DOHH2 (cell line): ENCODE data around the gene KEL.

ENCODE experiments used
- H3F3A ChIP-seq: fragments of 200-600 bp; sonication (generic), shearing (Covaris generic); 2 replicates; pipeline ENCODE4 v1.6.0; 2016; ENCODE audit warnings: antibody characterized with exemption, mild to moderate bottlenecking; ENCODE audit not compliant: control insufficient read depth, insufficient read depth
- H3K27ac ChIP-seq: fragments of 200-600 bp; sonication (generic); 2 replicates; pipeline ENCODE4 v1.5.1; 2014; ENCODE audit warnings: low read depth, mild to moderate bottlenecking, low read length, moderate library complexity
- H3K27me3 ChIP-seq: fragments of 200-600 bp; sonication (generic); 2 replicates; pipeline ENCODE4 v1.6.1; 2014; ENCODE audit warnings: mild to moderate bottlenecking, low read length, mixed read lengths; ENCODE audit not compliant: control insufficient read depth
- H3K36me3 ChIP-seq: fragments of 200-600 bp; sonication (generic); 2 replicates; pipeline ENCODE4 v1.6.1; 2014; ENCODE audit warnings: mild to moderate bottlenecking, low read length, moderate library complexity, mixed read lengths; ENCODE audit not compliant: control insufficient read depth
- H3K4me1 ChIP-seq: fragments of 200-600 bp; sonication (generic); 2 replicates; pipeline ENCODE4 v1.6.1; 2014; ENCODE audit warnings: mild to moderate bottlenecking, low read length, mixed read lengths; ENCODE audit not compliant: control insufficient read depth
- H3K4me2 ChIP-seq: fragments of 200-600 bp; sonication (generic); 2 replicates; pipeline ENCODE4 v1.6.0; 2014; ENCODE audit warnings: mild to moderate bottlenecking, low read length, moderate library complexity
- H3K4me3 ChIP-seq: fragments of 200-600 bp; sonication (generic); 2 replicates; pipeline ENCODE4 v1.5.1; 2014; ENCODE audit warnings: mild to moderate bottlenecking, low read length, mixed read lengths
- H3K79me2 ChIP-seq: fragments of 200-600 bp; sonication (generic); 2 replicates; pipeline ENCODE4 v1.6.1; 2014; ENCODE audit warnings: mild to moderate bottlenecking, low read length, mixed read lengths; ENCODE audit not compliant: control insufficient read depth
- H3K9me2 ChIP-seq: fragments of 200-600 bp; sonication (generic); replicated peaks from 2 replicates; pipeline ENCODE4 v1.6.1; 2014; ENCODE audit warnings: mild to moderate bottlenecking, low read length, mixed read lengths; ENCODE audit not compliant: control insufficient read depth
- H3K9me3 ChIP-seq: fragments of 200-600 bp; sonication (generic); 2 replicates; pipeline ENCODE4 v1.6.1; 2014; ENCODE audit warnings: antibody characterized with exemption, low read length, mixed read lengths; ENCODE audit not compliant: control insufficient read depth, insufficient read depth
- H4K20me1 ChIP-seq: fragments of 200-600 bp; sonication (generic); 2 replicates; pipeline ENCODE4 v1.6.0; 2014; ENCODE audit warnings: low read depth, mild to moderate bottlenecking, antibody characterized with exemption, low read length, moderate library complexity; ENCODE audit not compliant: control insufficient read depth, insufficient read depth
- EZH2phosphoT487 ChIP-seq: fragments of 200-600 bp; sonication (generic); IDR thresholded peaks from 2 replicates; pipeline ENCODE4 v1.6.1; 2017; ENCODE audit warnings: borderline replicate concordance, mild to moderate bottlenecking, antibody characterized with exemption, low read length, moderate library complexity, mixed read lengths
- TF ChIP-seq, protein P1 (sequence below): fragments of 200-600 bp; sonication (generic); IDR thresholded peaks from one replicate; pipeline ENCODE4 v1.5.1; 2014; ENCODE audit warnings: antibody characterized with exemption, mild to moderate bottlenecking, low read depth, low read length; ENCODE audit not compliant: poor library complexity, severe bottlenecking

KEL gene

DNA sequence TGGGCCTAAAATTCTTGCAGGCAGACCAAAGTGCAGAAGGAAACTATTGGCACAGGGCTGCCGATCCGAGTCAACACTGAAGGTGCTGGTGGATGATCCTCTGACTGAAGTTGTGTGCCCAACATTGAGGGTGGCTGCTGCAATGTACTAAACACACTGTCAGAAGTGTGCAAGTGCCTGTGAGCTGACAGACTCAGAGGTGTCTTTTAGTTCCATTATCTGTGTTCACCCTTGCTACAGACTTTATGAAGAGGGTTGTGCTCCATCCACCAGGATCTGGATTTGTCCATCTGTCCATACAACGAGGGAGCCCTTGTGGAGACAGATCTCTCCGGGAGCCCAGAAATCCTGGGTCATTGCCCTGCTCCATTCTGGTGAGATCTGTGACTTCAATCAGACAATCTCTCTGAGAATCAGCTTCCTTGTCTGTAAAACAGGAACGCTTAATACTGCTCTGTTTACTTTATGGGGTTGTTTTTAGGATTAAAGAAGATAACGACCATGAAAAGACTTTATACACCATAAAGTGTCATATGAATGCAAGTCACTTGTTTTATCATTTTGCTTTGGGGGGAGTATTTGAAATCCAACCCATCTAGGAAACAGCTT is 67.1 kb downstream of the KEL start:
- no peak for TF ChIP-seq EZH2phosphoT487
- TF ChIP-seq, protein P1, sequence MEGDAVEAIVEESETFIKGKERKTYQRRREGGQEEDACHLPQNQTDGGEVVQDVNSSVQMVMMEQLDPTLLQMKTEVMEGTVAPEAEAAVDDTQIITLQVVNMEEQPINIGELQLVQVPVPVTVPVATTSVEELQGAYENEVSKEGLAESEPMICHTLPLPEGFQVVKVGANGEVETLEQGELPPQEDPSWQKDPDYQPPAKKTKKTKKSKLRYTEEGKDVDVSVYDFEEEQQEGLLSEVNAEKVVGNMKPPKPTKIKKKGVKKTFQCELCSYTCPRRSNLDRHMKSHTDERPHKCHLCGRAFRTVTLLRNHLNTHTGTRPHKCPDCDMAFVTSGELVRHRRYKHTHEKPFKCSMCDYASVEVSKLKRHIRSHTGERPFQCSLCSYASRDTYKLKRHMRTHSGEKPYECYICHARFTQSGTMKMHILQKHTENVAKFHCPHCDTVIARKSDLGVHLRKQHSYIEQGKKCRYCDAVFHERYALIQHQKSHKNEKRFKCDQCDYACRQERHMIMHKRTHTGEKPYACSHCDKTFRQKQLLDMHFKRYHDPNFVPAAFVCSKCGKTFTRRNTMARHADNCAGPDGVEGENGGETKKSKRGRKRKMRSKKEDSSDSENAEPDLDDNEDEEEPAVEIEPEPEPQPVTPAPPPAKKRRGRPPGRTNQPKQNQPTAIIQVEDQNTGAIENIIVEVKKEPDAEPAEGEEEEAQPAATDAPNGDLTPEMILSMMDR, result no peak
- no peaks in the 10 kb centered on the region for H3K9me3 ChIP-seq
- no peak overlapping the region for H3K4me2 ChIP-seq
- no peak overlapping the region for H3K27ac ChIP-seq
- H3K27me3 ChIP-seq, result peaks cover 48% of the 10 kb centered on the region
- H3K9me2 ChIP-seq, result no peaks in the 10 kb centered on the region
- no peaks in the 10 kb centered on the region for H3F3A ChIP-seq
- H4K20me1 ChIP-seq, result no peaks in the 10 kb centered on the region
- H3K79me2 ChIP-seq, result no peaks in the 10 kb centered on the region
- H3K4me3 ChIP-seq, result no peak overlapping the region
- no peaks in the 10 kb centered on the region for H3K36me3 ChIP-seq
- H3K4me1 ChIP-seq, result no peaks in the 10 kb centered on the region

DNA sequence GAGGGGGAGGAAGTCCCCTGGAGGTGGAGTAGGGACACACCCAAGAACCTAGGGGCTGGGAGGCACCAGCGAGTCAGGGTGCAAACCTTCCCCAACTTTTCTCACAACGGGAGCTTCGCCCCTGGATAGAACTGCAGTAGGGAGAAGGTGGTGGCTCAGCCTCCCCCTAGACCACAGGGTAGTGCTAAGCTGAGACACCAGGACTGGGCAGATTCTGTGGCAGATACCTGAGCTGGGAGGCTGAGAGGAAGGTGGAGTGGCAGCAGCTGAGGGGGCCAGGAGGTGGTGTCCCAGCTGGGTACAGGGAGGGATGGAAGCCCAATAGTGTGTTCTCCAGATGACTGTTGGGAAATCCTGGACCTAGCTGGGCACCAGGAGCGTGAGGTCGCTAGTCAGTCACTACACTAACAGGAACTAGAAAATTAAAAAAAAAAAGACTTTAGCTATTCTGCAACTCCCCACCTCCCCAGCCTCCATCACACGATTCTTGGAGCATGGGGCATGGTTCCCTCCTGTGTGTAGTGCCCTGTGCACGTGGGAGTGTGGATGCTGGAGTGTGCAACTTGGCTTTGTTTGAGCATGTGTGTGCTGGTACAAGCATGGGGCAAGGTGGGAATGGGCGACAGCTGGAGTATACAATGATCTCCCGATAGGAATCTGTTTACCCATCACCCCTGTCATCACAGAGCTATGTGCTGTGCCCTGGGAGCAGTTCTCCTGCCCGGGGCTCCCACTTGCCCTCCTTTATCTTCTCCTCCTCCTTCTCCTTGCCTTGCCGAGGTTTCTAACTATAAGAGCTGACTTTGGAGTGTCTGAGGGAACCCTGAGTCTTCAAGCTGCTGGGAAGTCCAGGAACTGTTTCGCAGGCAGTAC is 67.8 kb downstream of the KEL start:
- H3K4me2 ChIP-seq, result no peak overlapping the region
- no peaks in the 10 kb centered on the region for H3F3A ChIP-seq
- no peaks in the 10 kb centered on the region for H3K36me3 ChIP-seq
- no peak overlapping the region for H3K27ac ChIP-seq
- H3K79me2 ChIP-seq, result no peaks in the 10 kb centered on the region
- H3K27me3 ChIP-seq, result peaks cover 41% of the 10 kb centered on the region
- no peaks in the 10 kb centered on the region for H3K9me3 ChIP-seq
- TF ChIP-seq EZH2phosphoT487, result no peak
- TF ChIP-seq, protein P1, result no peak
- H3K4me3 ChIP-seq, result no peak overlapping the region
- no peaks in the 10 kb centered on the region for H4K20me1 ChIP-seq
- H3K9me2 ChIP-seq, result no peaks in the 10 kb centered on the region
- no peaks in the 10 kb centered on the region for H3K4me1 ChIP-seq

DNA sequence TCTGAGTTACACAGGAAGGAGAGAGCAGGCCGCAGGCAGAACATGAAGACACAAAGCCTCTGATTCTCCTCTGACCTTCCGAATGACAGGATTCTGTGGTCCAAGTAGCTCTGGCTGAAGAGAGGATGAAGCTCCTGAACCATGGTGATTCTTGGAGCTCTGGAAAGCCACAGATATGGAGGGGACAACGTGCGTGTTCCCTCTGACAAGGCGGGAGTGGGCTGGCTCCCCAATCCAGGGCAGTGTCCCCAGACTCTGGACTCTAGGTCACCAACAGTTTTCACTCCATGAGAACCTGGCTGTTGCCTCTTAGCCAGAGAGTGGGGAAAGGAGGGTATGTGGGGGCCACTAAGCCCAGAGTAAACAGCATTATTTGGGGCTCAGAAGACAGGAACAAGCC is 69.2 kb downstream of the KEL start:
- Histone ChIP-seq H3K79me2 (no peaks in the 10 kb centered on the region), H3K9me3 (no peaks in the 10 kb centered on the region), H3K27me3 (peaks cover 35% of the 10 kb centered on the region), H3K9me2 (no peaks in the 10 kb centered on the region), H3K4me3 (no peak overlapping the region), H3K36me3 (no peaks in the 10 kb centered on the region), H3K4me2 (no peak overlapping the region), H4K20me1 (no peaks in the 10 kb centered on the region), H3K4me1 (no peaks in the 10 kb centered on the region), H3F3A (no peaks in the 10 kb centered on the region), H3K27ac (no peak overlapping the region)
- TF ChIP-seq EZH2phosphoT487, result no peak
- TF ChIP-seq, protein P1, result no peak
